ENCODE measurements around the gene SLC6A11.

Gene SLC6A11

GRCh38 chr3:10833855-10834414 is 17.9 kb downstream of the SLC6A11 start:
- Histone ChIP-seq H3K79me1 (replicated peaks; ENCODE audit: low read length, poor library complexity, severe bottlenecking) (no peaks in the 10 kb centered on the region), H3K4me3 (ENCODE audit: insufficient read depth in 1 of 2, low read depth in 1 of 2, low read length in 2 of 2) (no peak overlapping the region), H2BK15ac (ENCODE audit: low read depth, poor library complexity, severe bottlenecking) (no peak overlapping the region), H2AK5ac (ENCODE audit: low read length, severe bottlenecking) (no peak overlapping the region), H2BK12ac (ENCODE audit: low read length in 2 of 2) (no peak overlapping the region), H2BK5ac (ENCODE audit: low read depth, low read length, poor library complexity, severe bottlenecking) (no peak overlapping the region), H3K9me3 (ENCODE audit: control insufficient read depth, low read length) (no peaks in the 10 kb centered on the region), H3K4me1 (ENCODE audit: control insufficient read depth, insufficient read depth, low read depth, low read length) (no peaks in the 10 kb centered on the region), H3K23ac (ENCODE audit: low read length in 2 of 2) (no peak overlapping the region), H3K27me3 (ENCODE audit: control insufficient read depth in 1 of 2, insufficient read depth in 1 of 2, low read length in 2 of 2) (peaks cover 0 to 83% of the 10 kb centered on the region in 2 experiments), H3K18ac (ENCODE audit: low read depth in 1 of 2, low read length in 2 of 2) (no peak overlapping the region), H3K4ac (ENCODE audit: low read depth in 1 of 2, low read length in 2 of 2) (no peak overlapping the region), H4K8ac (ENCODE audit: low read length) (no peak overlapping the region), H2BK120ac (ENCODE audit: low read depth, low read length) (no peak overlapping the region), H3K14ac (ENCODE audit: low read length in 2 of 2) (no peak overlapping the region), H3K9ac (ENCODE audit: low read length) (no peak overlapping the region), H2AFZ (ENCODE audit: low read depth, low read length) (no peak overlapping the region), H3K4me2 (ENCODE audit: low read length, poor library complexity, severe bottlenecking) (no peak overlapping the region), H3K36me3 (ENCODE audit: control insufficient read depth in 1 of 2, insufficient read depth in 2 of 2, low read depth in 1 of 2, low read length in 2 of 2) (no peaks in the 10 kb centered on the region), H3K27ac (ENCODE audit: low read length, poor library complexity, severe bottlenecking) (no peak overlapping the region), H4K91ac (ENCODE audit: low read length) (no peak overlapping the region)
- no peak for DNase-seq
- 52% methylated on average over 3 of the region's 3 CpGs for WGBS

GRCh38 chr3:10834951-10835350 is 18.9 kb downstream of the SLC6A11 start:
- H2BK5ac ChIP-seq (ENCODE audit: low read depth, low read length, poor library complexity, severe bottlenecking) = no peak overlapping the region

GRCh38 chr3:10835406-10835805 is 19.4 kb downstream of the SLC6A11 start:
- H3K4ac ChIP-seq (ENCODE audit: low read depth in 1 of 2, low read length in 2 of 2) = no peak overlapping the region
- no peaks in the 10 kb centered on the region for H3K4me1 ChIP-seq (ENCODE audit: control insufficient read depth, insufficient read depth, low read depth, low read length)
- no peak overlapping the region for H2BK5ac ChIP-seq (ENCODE audit: low read depth, low read length, poor library complexity, severe bottlenecking)
- H3K27me3 ChIP-seq (ENCODE audit: control insufficient read depth in 1 of 2, insufficient read depth in 1 of 2, low read length in 2 of 2) = peaks cover 0 to 80% of the 10 kb centered on the region in 2 experiments
- H2BK15ac ChIP-seq (ENCODE audit: low read depth, poor library complexity, severe bottlenecking) = no peak overlapping the region
- no peak for DNase-seq
- H4K91ac ChIP-seq (ENCODE audit: low read length) = no peak overlapping the region
- no peak overlapping the region for H3K9ac ChIP-seq (ENCODE audit: low read length)
- no peak overlapping the region for H4K8ac ChIP-seq (ENCODE audit: low read length)
- no peaks in the 10 kb centered on the region for H3K79me1 ChIP-seq (replicated peaks; ENCODE audit: low read length, poor library complexity, severe bottlenecking)
- H3K23ac ChIP-seq (ENCODE audit: low read length in 2 of 2) = no peak overlapping the region
- no peak overlapping the region for H3K4me2 ChIP-seq (ENCODE audit: low read length, poor library complexity, severe bottlenecking)
- H2AFZ ChIP-seq (ENCODE audit: low read depth, low read length) = no peak overlapping the region
- no peak overlapping the region for H3K27ac ChIP-seq (ENCODE audit: low read length, poor library complexity, severe bottlenecking)
- no peak overlapping the region for H2BK120ac ChIP-seq (ENCODE audit: low read depth, low read length)
- H3K36me3 ChIP-seq (ENCODE audit: control insufficient read depth in 1 of 2, insufficient read depth in 2 of 2, low read depth in 1 of 2, low read length in 2 of 2) = no peaks in the 10 kb centered on the region
- H2BK12ac ChIP-seq (ENCODE audit: low read length in 2 of 2) = no peak overlapping the region
- WGBS = 81% methylated on average over 8 of the region's 8 CpGs
- H2AK5ac ChIP-seq (ENCODE audit: low read length, severe bottlenecking) = no peak overlapping the region
- no peak overlapping the region for H3K4me3 ChIP-seq (ENCODE audit: insufficient read depth in 1 of 2, low read depth in 1 of 2, low read length in 2 of 2)
- no peaks in the 10 kb centered on the region for H3K9me3 ChIP-seq (ENCODE audit: control insufficient read depth, low read length)
- H3K18ac ChIP-seq (ENCODE audit: low read depth in 1 of 2, low read length in 2 of 2) = no peak overlapping the region
- no peak overlapping the region for H3K14ac ChIP-seq (ENCODE audit: low read length in 2 of 2)

More at GRCh38 chr3:10834951-10835350, 18.9 kb downstream of the SLC6A11 start:
- Histone ChIP-seq H2BK120ac (ENCODE audit: low read depth, low read length) (no peak overlapping the region), H3K9ac (ENCODE audit: low read length) (no peak overlapping the region), H3K18ac (ENCODE audit: low read depth in 1 of 2, low read length in 2 of 2) (no peak overlapping the region), H3K27me3 (ENCODE audit: control insufficient read depth in 1 of 2, insufficient read depth in 1 of 2, low read length in 2 of 2) (peaks cover 0 to 79% of the 10 kb centered on the region in 2 experiments), H3K14ac (ENCODE audit: low read length in 2 of 2) (no peak overlapping the region), H3K4me3 (ENCODE audit: insufficient read depth in 1 of 2, low read depth in 1 of 2, low read length in 2 of 2) (no peak overlapping the region), H3K27ac (ENCODE audit: low read length, poor library complexity, severe bottlenecking) (no peak overlapping the region), H4K91ac (ENCODE audit: low read length) (no peak overlapping the region), H2BK12ac (ENCODE audit: low read length in 2 of 2) (no peak overlapping the region), H2AFZ (ENCODE audit: low read depth, low read length) (no peak overlapping the region), H2AK5ac (ENCODE audit: low read length, severe bottlenecking) (no peak overlapping the region), H3K9me3 (ENCODE audit: control insufficient read depth, low read length) (no peaks in the 10 kb centered on the region), H3K36me3 (ENCODE audit: control insufficient read depth in 1 of 2, insufficient read depth in 2 of 2, low read depth in 1 of 2, low read length in 2 of 2) (no peaks in the 10 kb centered on the region), H3K23ac (ENCODE audit: low read length in 2 of 2) (no peak overlapping the region), H3K79me1 (replicated peaks; ENCODE audit: low read length, poor library complexity, severe bottlenecking) (no peaks in the 10 kb centered on the region), H4K8ac (ENCODE audit: low read length) (no peak overlapping the region), H3K4ac (ENCODE audit: low read depth in 1 of 2, low read length in 2 of 2) (no peak overlapping the region), H2BK15ac (ENCODE audit: low read depth, poor library complexity, severe bottlenecking) (no peak overlapping the region), H3K4me2 (ENCODE audit: low read length, poor library complexity, severe bottlenecking) (no peak overlapping the region), H3K4me1 (ENCODE audit: control insufficient read depth, insufficient read depth, low read depth, low read length) (no peaks in the 10 kb centered on the region)
- DNase-seq = no peak
- WGBS = 76% methylated on average over 10 of the region's 10 CpGs

- no peaks in the 10 kb centered on the region for H3K9me3 ChIP-seq (ENCODE audit: control insufficient read depth, low read length)
- no peak overlapping the region for H3K14ac ChIP-seq (ENCODE audit: low read length in 2 of 2)
- no peak overlapping the region for H2BK5ac ChIP-seq (ENCODE audit: low read depth, low read length, poor library complexity, severe bottlenecking)
- H3K4me2 ChIP-seq (ENCODE audit: low read length, poor library complexity, severe bottlenecking) = no peak overlapping the region
- H3K27ac ChIP-seq (ENCODE audit: low read length, poor library complexity, severe bottlenecking) = no peak overlapping the region
- no peak overlapping the region for H3K4me3 ChIP-seq (ENCODE audit: insufficient read depth in 1 of 2, low read depth in 1 of 2, low read length in 2 of 2)
- no peak overlapping the region for H3K4ac ChIP-seq (ENCODE audit: low read depth in 1 of 2, low read length in 2 of 2)
- 62% methylated on average over 1 of the region's 2 CpGs for WGBS
- no peak overlapping the region for H4K8ac ChIP-seq (ENCODE audit: low read length)
- H3K18ac ChIP-seq (ENCODE audit: low read depth in 1 of 2, low read length in 2 of 2) = no peak overlapping the region
- H2BK15ac ChIP-seq (ENCODE audit: low read depth, poor library complexity, severe bottlenecking) = no peak overlapping the region
- no peak for DNase-seq
- H2AK5ac ChIP-seq (ENCODE audit: low read length, severe bottlenecking) = no peak overlapping the region
- no peak overlapping the region for H2BK12ac ChIP-seq (ENCODE audit: low read length in 2 of 2)
- no peak overlapping the region for H3K9ac ChIP-seq (ENCODE audit: low read length)
- H3K27me3 ChIP-seq (ENCODE audit: control insufficient read depth in 1 of 2, insufficient read depth in 1 of 2, low read length in 2 of 2) = peaks cover 0 to 81% of the 10 kb centered on the region in 2 experiments
- no peak overlapping the region for H3K23ac ChIP-seq (ENCODE audit: low read length in 2 of 2)
- no peak overlapping the region for H2BK120ac ChIP-seq (ENCODE audit: low read depth, low read length)
- no peaks in the 10 kb centered on the region for H3K79me1 ChIP-seq (replicated peaks; ENCODE audit: low read length, poor library complexity, severe bottlenecking)
- no peak overlapping the region for H4K91ac ChIP-seq (ENCODE audit: low read length)
- H3K36me3 ChIP-seq (ENCODE audit: control insufficient read depth in 1 of 2, insufficient read depth in 2 of 2, low read depth in 1 of 2, low read length in 2 of 2) = no peaks in the 10 kb centered on the region
- no peaks in the 10 kb centered on the region for H3K4me1 ChIP-seq (ENCODE audit: control insufficient read depth, insufficient read depth, low read depth, low read length)
- no peak overlapping the region for H2AFZ ChIP-seq (ENCODE audit: low read depth, low read length)
Observed at GRCh38 chr3:10836676-10837075, 20.6 kb downstream of the SLC6A11 start.
